Superior temporal gyrus (tissue), 1 donor: ENCODE measurements around the gene ADAMTSL3.
A peak's percentile ranks its signal among the peaks of the same experiment; 100 is the strongest.

Experiments
- DNase-seq: peaks from one replicate; pipeline ENCODE4 v3.0.0-alpha.2; 2016; ENCODE audit errors: extremely low spot score

Gene ADAMTSL3

DNA sequence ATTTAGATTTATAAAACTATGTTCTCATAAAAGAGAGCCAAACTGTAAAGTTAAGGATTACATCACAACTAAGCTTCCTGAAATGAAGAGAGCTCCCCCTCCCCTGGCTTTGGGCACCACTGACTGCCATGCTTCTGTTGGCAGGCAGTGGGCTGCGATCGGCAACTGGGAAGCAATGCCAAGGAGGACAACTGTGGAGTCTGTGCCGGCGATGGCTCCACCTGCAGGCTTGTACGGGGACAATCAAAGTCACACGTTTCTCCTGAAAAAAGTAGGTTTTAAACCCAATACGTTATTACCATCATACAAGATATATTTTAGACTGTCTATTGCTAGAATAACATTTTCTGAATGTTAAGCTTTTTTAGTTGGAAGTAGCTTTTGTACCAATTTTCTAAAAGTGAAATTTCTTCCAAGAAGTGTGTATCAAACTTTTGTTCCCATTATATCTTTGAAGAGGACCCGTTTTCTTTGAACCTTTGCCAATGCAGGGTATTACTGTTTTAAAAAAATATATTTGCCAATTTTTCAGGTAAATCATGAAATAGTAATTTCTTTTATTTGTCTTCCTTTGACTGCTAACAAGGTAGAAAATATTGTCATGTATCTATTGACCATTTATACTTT is 184.1 kb downstream of the ADAMTSL3 start:
- peak; percentile 71 for DNase-seq

DNA sequence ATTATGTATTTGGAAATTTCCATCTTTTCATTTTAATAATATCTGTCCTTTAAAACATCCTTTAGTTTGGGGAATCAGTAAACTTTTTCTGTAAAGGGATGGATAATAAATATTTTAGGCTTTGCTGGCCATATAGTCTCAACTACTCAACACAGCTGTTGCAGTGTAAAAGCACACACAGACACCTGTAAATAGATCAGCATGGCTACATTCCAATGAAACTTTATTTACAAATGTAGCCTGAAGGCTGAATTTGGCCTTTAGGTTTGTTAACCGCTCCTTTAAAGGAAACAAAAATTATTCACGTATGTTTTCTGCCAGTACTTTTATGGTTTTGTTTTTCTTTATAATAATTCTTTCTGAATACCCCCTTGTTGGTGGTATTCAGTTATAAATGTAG is 184.8 kb downstream of the ADAMTSL3 start:
- no peak for DNase-seq

DNA sequence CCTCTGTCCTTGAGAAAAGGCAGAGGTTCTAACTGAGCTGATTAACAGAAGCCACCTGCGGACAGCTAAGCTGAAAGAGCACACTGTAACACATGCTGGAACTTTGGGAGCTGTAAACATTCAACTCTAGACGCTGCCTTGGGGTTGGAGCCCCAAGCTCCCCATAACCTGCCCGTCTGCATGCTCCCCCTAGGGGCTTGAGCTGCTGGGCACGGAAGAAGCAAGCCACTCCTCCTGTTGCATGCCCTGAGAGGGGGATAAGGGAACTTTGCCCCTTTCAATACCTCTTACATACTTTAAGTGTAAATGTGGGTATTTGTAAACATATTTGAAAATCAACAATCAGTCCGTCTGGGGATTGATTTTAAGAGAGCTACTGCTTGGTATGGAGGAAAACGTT is 188.4 kb downstream of the ADAMTSL3 start:
- DNase-seq: no peak

DNA sequence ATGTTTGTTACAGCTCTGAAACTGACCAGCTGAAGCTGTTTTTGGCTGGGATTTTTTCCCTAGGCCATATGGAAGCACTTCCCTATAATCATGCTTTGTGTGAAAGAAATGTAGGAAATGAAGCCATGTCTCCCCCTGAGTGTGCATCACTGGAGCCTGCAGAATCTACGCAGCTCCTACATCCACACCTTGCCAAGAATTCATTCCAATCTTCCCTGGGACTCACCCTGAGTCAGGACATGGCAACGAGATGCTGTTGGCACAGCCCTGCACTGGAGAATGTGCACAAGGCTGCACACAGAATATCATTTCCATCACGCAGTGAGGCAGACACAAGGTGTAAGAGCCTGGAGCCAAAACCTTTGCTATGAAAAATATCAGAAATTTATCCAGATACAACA is 189.5 kb downstream of the ADAMTSL3 start:
- no peak for DNase-seq

DNA sequence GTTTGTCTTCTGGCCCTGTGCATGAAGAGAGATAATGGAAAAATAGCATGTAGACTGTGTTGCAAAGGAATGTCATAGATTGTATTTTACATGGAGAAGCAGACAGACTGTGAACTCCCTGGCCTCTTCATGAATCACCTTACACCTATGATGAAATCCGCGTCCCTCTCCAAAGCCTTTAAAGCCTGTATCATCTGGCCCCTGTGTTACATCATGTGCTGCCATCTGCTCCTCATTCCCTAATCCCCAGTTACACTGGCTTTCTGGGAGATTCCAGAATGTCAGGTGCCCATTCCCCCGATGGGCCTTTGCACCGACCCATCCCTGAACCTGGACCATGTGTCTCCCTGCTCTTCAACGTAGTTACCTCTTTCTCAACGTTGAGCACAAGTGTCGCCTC is 190.8 kb downstream of the ADAMTSL3 start:
- no peak for DNase-seq

DNA sequence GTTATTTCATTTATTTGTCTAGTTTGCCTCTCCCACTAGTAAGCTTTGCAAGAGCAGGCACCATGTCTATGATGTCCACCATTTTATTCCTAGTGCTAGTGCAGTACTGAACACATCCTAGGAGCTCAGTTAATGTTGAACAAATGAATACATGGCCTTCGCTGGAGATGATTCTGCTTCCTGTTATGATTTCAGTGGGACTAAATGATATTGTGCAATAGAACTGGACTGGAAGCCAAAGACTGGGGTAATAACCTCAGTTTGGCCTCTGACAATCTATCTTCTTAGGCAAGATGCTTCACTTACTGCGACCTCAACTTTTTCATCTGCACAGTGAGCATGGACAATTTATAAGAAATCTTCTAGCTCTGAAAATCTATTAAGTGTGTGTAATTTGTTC is 191.3 kb downstream of the ADAMTSL3 start:
- DNase-seq: no peak

DNA sequence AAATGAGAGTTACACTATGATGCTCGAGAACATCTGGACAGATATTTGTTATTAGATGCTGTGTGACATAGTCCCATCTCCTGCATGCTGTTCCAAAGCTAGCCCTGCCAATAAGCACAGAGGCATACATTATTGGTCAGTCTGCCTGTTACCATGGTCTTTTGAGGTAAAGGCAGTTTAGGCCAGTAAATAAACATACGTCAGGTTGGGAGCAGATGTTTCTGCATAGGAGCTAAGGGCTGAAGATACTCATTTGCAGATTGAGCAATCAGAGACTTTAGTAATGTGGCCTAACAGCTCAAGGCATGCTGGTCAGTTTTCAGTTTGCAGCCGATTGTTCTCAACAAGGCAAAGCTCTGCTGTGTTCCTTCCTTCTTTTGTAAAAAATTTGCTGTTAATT is 192.9 kb downstream of the ADAMTSL3 start:
- no peak for DNase-seq

DNA sequence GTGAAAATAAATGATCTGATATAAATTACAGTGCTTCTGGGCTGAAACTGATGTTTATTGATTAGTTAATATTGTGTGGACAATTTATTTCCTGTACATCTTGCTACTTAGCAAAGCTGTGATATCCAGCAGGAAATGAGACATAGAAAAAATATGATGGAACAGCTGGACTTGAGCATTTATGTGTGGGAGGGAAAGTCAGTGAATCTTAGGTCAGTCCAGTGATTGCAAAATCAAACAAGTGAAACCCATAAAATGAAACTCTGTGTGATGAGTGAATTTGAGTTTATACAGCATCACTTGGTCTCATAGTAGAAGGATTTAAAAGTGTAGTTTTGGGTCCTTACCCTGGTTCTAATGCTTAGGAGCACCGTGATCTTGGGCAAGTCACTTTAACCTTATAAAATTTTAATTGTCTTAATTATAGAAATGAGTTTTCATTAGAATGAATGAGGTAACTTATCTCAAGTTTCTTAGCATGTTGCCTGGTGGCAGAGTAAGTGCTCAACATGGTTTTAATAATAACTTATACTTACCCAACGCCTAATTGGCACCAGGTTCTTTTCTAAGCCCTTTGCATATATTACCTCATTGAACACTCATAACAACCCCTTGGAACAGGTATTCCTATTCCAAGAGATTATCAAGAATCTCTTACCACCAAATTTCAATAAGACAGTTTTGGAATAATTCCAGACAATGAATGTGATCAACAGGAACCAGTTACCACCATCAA is 194.6 kb downstream of the ADAMTSL3 start:
- DNase-seq: no peak

DNA sequence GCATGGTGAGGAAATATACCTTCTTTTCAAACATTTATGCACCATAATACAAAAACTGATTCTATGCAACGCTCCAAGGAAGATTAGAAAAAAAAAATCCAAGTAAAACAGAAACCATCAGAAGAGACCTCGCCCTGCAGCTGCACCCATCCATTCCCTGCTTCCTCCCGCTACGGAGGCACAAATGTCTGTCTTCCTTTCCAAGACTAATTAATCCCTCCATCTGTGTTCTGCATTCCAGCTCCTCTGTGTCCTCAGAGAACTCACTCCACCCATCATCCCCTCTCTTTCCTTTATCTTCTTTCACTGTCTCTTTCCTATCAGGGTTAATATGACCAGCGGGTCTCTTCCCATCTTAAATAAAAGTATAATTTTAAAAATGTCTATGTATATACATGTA is 196.1 kb downstream of the ADAMTSL3 start:
- DNase-seq: no peak

DNA sequence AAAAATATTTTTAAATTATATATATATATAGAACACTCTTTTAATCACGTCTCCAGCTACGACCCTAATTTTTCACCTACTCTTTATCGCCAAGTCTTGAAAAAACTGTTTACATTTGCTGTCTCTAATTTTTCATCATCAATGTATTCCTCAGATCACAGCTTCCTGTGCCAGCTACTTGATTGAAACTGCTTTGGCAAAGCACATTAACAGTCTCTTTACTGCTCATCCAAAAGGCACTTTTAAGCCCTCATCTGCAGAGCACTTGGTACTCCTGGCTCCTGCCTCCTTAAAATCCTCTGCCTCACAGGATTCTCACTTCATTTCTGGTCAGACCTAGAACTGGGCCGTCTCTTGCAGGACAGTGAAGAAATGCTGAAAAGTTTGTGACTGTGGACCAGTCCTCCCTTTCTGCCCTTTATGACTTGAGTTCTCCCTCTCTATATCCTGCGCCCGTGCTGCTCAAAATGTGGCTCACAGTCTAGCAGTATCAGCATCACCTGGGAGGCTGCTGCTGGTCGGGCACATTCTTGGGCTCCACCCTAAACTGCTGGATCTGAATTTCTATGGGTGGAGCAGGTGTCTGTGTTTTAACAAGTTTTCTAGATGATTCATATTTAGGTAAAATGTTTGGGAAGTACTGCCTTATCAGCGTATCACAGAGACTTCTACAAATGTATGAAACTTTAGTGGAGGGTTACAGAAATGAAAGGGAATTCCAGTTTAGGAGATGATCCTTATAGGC is 196.8 kb downstream of the ADAMTSL3 start:
- no peak for DNase-seq

DNA sequence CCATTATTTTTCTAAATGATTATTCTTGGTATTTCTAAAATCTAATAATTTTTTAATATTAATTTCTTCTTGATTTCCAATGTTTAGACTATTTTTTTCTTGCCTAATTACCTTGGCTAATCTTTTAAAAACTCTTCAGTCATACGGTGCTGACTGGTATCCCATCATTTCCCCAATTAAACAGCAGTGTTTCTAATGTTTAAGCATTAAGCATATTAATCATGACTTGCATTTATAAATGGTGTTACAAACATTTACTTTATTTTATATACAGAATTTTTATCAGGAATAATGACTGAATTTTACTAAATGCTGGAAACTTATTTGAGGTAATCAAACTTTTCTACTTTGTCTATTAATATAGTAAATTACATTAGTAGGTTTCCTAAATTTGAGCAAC is 199.3 kb downstream of the ADAMTSL3 start:
- DNase-seq: no peak

DNA sequence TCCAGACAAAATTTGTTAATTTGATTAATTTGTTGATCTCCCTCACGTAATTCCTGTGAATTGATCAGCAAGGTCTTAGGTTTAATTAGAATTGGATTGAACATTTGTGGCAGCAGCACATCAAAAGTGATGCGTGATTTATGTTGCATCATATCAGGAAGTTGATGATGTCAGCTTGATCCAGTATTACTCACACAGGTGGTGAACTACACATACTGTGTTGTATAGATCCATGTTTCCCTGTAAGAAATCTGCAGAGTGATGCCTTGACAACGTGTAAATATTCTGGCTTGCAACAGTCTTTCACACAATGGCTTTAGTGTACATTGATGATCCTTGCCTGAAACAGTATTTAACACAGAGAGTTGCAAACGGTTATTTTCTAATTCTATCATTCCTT is 200.4 kb downstream of the ADAMTSL3 start:
- DNase-seq: no peak

DNA sequence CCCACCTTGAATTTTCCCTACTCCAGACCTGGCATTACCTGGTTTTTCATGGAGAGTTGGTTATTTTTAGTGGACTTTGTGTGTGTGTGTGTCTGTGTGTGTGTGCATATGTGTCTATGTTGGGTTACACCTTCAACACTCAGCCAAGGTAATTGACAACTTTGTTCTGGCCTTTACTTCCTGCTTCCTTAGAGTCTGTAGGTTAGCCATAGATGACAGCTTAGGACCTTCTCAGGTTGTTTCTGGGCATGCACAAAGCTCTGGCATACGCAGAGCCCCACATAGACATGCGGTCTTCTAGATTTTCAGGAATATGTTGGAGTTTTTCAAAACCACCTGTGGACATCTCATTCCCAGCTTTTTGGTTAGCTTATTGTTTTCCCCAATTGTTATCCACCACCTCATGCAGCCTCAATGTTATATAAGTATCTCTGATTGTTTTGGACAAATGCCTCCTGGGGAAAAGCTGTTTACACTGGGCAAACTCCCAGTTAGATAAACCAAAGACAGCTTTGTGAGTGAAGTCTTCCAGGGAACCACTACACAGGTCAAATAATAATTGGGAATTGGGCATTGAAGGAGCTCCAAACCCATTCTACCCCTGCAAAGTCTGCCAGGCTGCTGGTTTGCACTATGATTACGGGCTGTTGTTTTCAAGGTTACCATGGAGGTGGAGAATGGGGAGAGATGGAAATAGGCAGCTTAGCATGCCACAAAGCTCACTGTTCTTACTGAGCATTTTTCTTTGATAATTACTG is 201.2 kb downstream of the ADAMTSL3 start:
- no peak for DNase-seq

DNA sequence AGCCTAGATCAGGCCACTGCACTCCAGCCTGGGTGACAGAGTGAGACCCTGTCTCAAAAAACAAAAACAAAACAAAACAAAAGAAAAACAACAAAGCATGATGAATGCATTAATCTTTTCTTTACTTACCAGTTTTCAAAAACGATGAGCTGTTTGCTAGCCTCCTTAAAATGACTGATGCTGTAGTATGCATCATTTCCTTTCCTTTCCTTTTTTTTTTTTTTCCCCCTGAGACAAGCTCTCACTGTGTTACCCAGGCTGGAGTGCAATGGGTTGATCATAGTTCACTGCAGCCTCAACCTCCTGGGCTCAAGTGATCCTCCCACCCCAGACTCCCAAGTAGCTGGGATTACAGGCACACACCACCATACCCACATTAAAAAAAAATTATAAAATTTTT is 202.0 kb downstream of the ADAMTSL3 start:
- DNase-seq: no peak

DNA sequence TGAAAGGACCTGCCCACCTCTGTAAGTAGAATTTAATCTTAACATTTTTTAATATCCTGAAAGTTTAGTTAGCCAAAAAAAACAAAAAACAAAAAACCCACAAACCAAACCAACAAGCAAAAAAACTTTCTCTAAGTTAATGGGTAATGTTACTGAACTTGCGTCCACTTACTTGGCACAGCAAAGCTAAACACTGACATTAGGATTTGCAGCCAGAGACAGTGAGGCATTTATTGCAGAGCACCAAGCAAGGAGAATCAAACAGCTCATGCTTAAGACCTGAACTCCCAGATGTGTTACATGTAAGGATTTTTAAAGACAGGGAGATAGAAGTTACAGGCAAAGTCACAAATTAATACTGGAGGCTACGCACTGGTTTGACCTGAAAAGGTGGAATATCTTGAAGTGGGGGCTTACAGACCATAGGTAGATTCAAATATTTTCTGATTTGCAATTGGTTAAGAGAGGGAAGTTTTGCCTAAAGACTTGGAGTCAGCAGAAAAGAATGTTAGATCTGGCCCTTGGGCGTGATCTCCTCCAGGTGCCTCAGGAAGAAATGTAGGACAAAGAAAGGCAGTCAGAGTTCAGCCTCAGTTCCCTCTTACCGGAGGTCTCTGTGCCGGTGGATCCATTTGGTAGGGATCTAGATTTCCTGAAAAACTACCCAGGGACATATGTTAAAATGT is 205.0 kb downstream of the ADAMTSL3 start:
- DNase-seq: no peak

DNA sequence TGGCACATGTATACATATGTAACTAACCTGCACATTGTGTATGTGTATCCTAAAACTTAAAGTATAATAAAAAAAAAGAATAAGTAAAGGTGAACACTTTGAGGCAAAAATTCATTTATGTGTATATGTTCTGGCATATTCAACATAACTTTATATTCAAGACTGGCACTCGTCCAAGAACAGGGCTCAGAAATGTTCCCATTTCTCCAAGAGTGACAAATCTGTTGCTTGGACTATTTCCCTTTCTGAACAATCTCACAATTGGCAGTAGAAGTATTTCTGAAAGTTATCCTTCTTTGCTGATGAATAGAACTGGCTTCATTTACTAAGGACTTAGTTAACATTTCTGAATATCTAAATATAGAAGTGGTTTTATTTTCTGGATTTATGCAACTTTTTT is 212.8 kb downstream of the ADAMTSL3 start:
- peak; percentile 60 for DNase-seq

DNA sequence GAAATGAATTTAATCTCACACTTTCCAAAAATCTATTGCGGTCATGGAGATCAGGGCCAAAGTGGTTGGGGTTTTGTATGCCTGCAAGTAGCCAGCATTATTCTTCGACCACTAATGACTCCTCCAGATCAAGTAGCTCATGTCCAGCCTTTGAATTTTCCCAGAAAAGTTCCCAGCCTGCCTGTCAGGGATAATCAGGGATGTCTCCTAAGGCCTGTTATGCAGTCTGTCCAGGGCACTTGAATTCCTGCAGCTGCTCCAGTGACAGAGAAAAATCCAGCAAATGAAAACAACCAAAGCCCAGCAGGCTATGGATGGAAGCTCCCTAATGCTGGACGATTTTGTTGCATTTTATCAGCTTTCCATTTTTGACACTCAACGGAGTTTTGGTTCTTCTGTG is 215.4 kb downstream of the ADAMTSL3 start:
- DNase-seq: no peak

DNA sequence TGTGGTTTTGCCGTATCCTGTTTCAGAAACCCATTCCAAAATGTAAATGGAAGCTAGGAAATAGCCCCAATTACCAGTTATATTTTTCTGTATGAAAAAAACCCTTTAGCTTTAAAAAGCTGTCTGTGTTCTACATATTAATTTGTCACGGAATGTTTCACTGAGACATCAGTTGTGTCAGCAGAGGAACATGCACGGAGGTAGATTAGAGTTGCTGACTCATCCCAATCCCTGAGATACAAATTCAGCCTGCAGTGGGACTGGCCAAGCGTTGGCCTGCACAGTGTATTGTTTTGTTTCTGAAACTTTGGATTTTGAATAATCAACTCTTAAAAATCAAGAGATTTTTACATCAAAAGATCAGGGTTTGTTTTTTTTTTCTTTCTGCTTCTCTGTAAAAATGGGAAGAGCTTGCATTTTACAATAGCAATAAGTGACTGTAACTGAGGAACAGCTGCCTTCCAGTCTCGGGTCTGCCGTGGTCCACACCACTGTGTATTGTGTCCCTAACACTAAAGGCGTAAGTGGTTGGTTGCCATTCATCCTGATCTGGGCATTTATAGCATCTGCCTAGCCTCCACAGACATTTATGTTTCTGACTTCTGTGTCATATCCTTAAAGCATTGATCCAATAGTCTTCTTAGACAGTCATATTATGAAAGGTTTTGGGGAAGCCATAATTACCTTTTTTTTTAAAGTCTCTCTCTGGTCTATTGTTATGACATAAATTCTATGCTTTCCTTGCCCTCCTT is 218.1 kb downstream of the ADAMTSL3 start:
- DNase-seq: peak; percentile 66

DNA sequence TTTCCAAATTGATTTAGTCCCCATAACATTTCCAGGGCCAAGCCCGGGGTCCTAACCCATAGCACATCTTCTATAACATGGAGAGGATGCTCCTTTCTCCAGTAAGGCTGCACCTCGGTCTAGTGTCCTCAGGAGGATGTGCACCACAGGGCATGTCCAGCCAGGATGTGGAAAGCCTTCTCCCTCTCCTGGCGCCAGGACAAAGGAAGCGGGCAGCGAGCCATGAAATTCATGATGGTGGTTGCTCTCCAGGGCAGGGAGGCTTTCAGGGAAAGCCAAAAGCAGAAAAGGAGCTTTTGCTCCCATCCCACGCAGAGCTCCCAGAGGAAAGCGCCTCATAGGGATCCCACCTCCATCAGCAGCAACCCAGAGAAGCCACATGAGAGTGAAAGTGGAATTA is 220.0 kb downstream of the ADAMTSL3 start:
- no peak for DNase-seq

DNA sequence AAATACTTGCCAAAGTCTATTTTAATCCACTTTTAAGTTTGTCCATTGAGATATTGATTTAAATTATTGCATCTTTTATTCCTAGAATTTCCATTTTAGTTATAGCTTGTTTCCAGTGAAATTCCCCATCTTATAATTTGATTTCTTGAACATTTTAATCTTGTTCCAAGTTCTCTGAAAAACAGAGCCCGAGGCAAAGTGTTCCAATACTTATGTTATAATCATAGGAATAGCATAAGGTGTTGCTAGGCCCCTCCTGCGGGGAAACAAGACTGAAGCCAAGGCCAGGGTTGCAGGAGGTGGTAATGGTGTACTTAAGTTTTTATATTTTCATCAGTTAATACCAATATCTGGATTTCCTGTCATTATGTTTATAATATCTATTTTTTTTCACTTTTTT is 226.6 kb downstream of the ADAMTSL3 start:
- no peak for DNase-seq

DNA sequence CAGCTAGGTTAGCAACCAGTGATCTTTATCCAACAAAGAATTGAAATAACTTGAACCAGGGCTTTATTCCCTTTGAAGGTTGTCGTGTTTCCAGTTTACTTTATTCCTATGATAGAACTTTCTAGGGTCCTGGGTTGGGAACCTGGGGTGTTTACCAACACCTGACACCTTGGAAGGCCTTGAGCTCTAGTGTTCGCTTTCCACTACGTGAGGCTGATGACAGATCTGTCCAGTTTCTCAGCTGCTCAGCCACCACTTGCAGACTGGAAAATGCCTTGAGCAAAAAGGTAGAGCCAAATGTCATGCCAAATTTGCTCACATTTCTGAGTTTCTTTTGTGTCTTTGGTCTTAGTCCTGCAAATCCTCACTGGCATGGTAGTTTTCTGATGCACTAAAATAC is 227.2 kb downstream of the ADAMTSL3 start:
- DNase-seq: no peak
